H1 (cell line): ENCODE results near the gene PLGRKT. TPM values are rescaled to one million over a fixed set of nuclear protein-coding genes. Genes with fewer than 3 reads are reported as not detected.
"Not testable (repeated sequence)": the region's sequence is repeated elsewhere in the genome, so short reads cannot be mapped to it uniquely, and the experiment has no call there.

ENCODE experiments used
- CTCF ChIA-PET: fragments of 300-600 bp; sonication (Branson Sonifier 250); formaldehyde crosslinking; loops from one replicate; lab custom pipeline; 2021; ENCODE audit not compliant: partially characterized antibody; lab: Charles Lee
- POLR2A ChIA-PET: fragments of 300-600 bp; sonication (Branson Sonifier 250); formaldehyde crosslinking; loops from one replicate; lab custom pipeline; 2021; ENCODE audit warnings: inconsistent platforms; ENCODE audit not compliant: partially characterized antibody; lab: Charles Lee
- DNase-seq, 2 experiments: peaks; one replicate each; pipeline versions ENCODE4 v3.0.0 to v3.0.0-alpha.2; 2010 to 2022; ENCODE audit warnings: low spot score in 2 of 2, low read depth in 1 of 2, mixed read lengths in 1 of 2
- FAIRE-seq: peaks from 2 replicates; lab custom pipeline; 2011; peaks lifted over from hg19 to GRCh38; lab: Jason Lieb, UNC
- H2AFZ ChIP-seq: 2 replicates; pipeline ENCODE4 v1.8.1; 2012; ENCODE audit warnings: low read length, inconsistent platforms
- H2AK5ac ChIP-seq: 2 replicates; pipeline ENCODE4 v1.6.1; 2013; ENCODE audit warnings: low read depth, low read length
- H2BK120ac ChIP-seq: replicated peaks from 2 replicates; pipeline ENCODE3; 2013; ENCODE audit warnings: low read depth, low read length, inconsistent platforms
- H2BK12ac ChIP-seq: 2 replicates; pipeline ENCODE4 v1.6.1; 2013; ENCODE audit warnings: low read depth, low read length
- H2BK15ac ChIP-seq: 2 replicates; pipeline ENCODE4 v1.6.1; 2013; ENCODE audit warnings: low read length
- H2BK20ac ChIP-seq: 2 replicates; pipeline ENCODE4 v1.6.1; 2013; ENCODE audit warnings: low read length
- H2BK5ac ChIP-seq: 2 replicates; pipeline ENCODE4 v1.6.1; 2013; ENCODE audit warnings: low read depth, low read length
- H3K14ac ChIP-seq: 2 replicates; pipeline ENCODE4 v1.6.1; 2013; ENCODE audit warnings: inconsistent platforms; ENCODE audit not compliant: insufficient read length
- H3K18ac ChIP-seq: 2 replicates; pipeline ENCODE4 v1.6.1; 2013; ENCODE audit warnings: low read length; ENCODE audit errors: extremely low read depth
- H3K23ac ChIP-seq: 2 replicates; pipeline ENCODE4 v1.6.1; 2013; ENCODE audit warnings: inconsistent platforms; ENCODE audit not compliant: insufficient read length
- H3K23me2 ChIP-seq: 2 replicates; pipeline ENCODE4 v1.6.1; 2013; ENCODE audit warnings: low read depth, low read length
- H3K27ac ChIP-seq: 2 replicates; pipeline ENCODE4 v1.6.1; 2011; ENCODE audit warnings: low read depth, low read length, inconsistent platforms
- H3K27me3 ChIP-seq, 4 experiments: replicated peaks in 1 of 4; 1 replicate in 1 of 4; 2 replicates in 3 of 4; pipeline versions ENCODE4 v1.6.1 to v1.8.1; 2011 to 2013; ENCODE audit warnings: low read length in 3 of 4, mild to moderate bottlenecking in 3 of 4, inconsistent platforms in 2 of 4, mixed read lengths in 2 of 4, moderate library complexity in 1 of 4; ENCODE audit not compliant: control insufficient read depth in 3 of 4, insufficient read depth in 3 of 4; ENCODE audit errors: extremely low read depth in 1 of 4
- H3K36me3 ChIP-seq, 4 experiments: 2 replicates each; pipeline versions ENCODE4 v1.6.1 to v1.8.1; 2011 to 2013; ENCODE audit warnings: mild to moderate bottlenecking in 4 of 4, low read length in 3 of 4, moderate library complexity in 2 of 4, control low read depth in 1 of 4, inconsistent platforms in 1 of 4; ENCODE audit not compliant: insufficient read depth in 4 of 4, control insufficient read depth in 2 of 4
- H3K4ac ChIP-seq: replicated peaks from 2 replicates; pipeline ENCODE3; 2013; ENCODE audit warnings: low read length, low read depth, mixed read lengths, inconsistent platforms; ENCODE audit not compliant: insufficient read length
- H3K4me1 ChIP-seq, 4 experiments: replicated peaks in 1 of 4; 1 replicate in 1 of 4; 2 replicates in 3 of 4; pipeline versions ENCODE4 v1.6.1 to v1.8.1; 2011 to 2013; ENCODE audit warnings: low read length in 3 of 4, inconsistent platforms in 2 of 4, mixed read lengths in 1 of 4; ENCODE audit not compliant: insufficient read depth in 4 of 4, control insufficient read depth in 3 of 4
- H3K4me2 ChIP-seq, 2 experiments: 2 replicates each; pipeline versions ENCODE4 v1.6.1 to v1.8.1; 2011 to 2013; ENCODE audit warnings: low read depth in 2 of 2, low read length in 2 of 2, control low read depth in 1 of 2, inconsistent platforms in 1 of 2, mild to moderate bottlenecking in 1 of 2; ENCODE audit not compliant: insufficient read depth in 1 of 2
- H3K4me3 ChIP-seq, 4 experiments: fragments of 200-600, 300-600 bp in 1 of 4; sonication (generic), shearing (Covaris generic), sonication (Bioruptor Twin) in 1 of 4; 2 replicates each; pipeline versions ENCODE4 v1.5.1 to v1.8.1; 2011 to 2016; ENCODE audit warnings: low read length in 4 of 4, low read depth in 3 of 4, control low read depth in 2 of 4, inconsistent platforms in 2 of 4, mild to moderate bottlenecking in 2 of 4, mixed read lengths in 1 of 4, moderate library complexity in 1 of 4; ENCODE audit not compliant: insufficient read depth in 2 of 4; ENCODE audit errors: extremely low read depth in 1 of 4
- H3K56ac ChIP-seq: replicated peaks from 2 replicates; pipeline ENCODE3; 2013; ENCODE audit warnings: low read depth, mild to moderate bottlenecking, mixed read lengths, low read length, inconsistent platforms; ENCODE audit not compliant: insufficient read length
- H3K79me1 ChIP-seq: 2 replicates; pipeline ENCODE4 v1.6.1; 2013; ENCODE audit warnings: low read depth, low read length, control low read depth
- H3K79me2 ChIP-seq, 2 experiments: 2 replicates each; pipeline versions ENCODE4 v1.6.1 to v1.8.1; 2012 to 2013; ENCODE audit warnings: low read length in 2 of 2, mild to moderate bottlenecking in 2 of 2, inconsistent platforms in 1 of 2; ENCODE audit not compliant: insufficient read depth in 2 of 2, control insufficient read depth in 1 of 2
- H3K9ac ChIP-seq, 4 experiments: replicated peaks in 1 of 4; 1 replicate in 1 of 4; 2 replicates in 3 of 4; pipeline versions ENCODE4 v1.6.1 to v1.8.1; 2011 to 2013; ENCODE audit warnings: low read depth in 3 of 4, low read length in 3 of 4, control low read depth in 2 of 4, mild to moderate bottlenecking in 2 of 4, moderate library complexity in 2 of 4, inconsistent platforms in 1 of 4; ENCODE audit errors: extremely low read depth in 1 of 4
- H3K9me3 ChIP-seq, 2 experiments: 2 replicates each; pipeline versions ENCODE4 v1.6.1 to v1.8.1; 2012 to 2013; ENCODE audit warnings: mild to moderate bottlenecking in 2 of 2, moderate library complexity in 2 of 2, control low read depth in 1 of 2, inconsistent platforms in 1 of 2, low read depth in 1 of 2, low read length in 1 of 2, mixed read lengths in 1 of 2; ENCODE audit not compliant: insufficient read depth in 2 of 2
- H4K20me1 ChIP-seq, 2 experiments: replicated peaks in 1 of 2; 2 replicates each; pipeline versions ENCODE3 to v1.8.1; 2011 to 2013; ENCODE audit warnings: inconsistent platforms in 2 of 2, low read length in 2 of 2, mild to moderate bottlenecking in 1 of 2; ENCODE audit not compliant: insufficient read depth in 2 of 2, control insufficient read depth in 1 of 2
- H4K5ac ChIP-seq: 2 replicates; pipeline ENCODE4 v1.6.1; 2013; ENCODE audit warnings: low read length, low read depth, mixed read lengths, inconsistent platforms; ENCODE audit not compliant: insufficient read length
- H4K8ac ChIP-seq: 2 replicates; pipeline ENCODE4 v1.8.0; 2013; ENCODE audit warnings: mild to moderate bottlenecking, moderate library complexity, low read length, inconsistent platforms; ENCODE audit not compliant: insufficient read depth; ENCODE audit errors: extremely low read depth
- H4K91ac ChIP-seq: replicated peaks from 2 replicates; pipeline ENCODE3; 2013; ENCODE audit warnings: low read length, mixed read lengths, inconsistent platforms; ENCODE audit not compliant: insufficient read length
- MAFK ChIP-seq: IDR thresholded peaks from 2 replicates; pipeline ENCODE4 v1.6.1; 2012; ENCODE audit warnings: low read depth, mild to moderate bottlenecking, improper control_type of control experiment, low read length
- SP4 ChIP-seq: IDR thresholded peaks from 2 replicates; pipeline ENCODE4 v1.6.1; 2012; ENCODE audit warnings: low read length, inconsistent platforms
- WGBS, 2 experiments: shearing (Covaris generic) in 1 of 2; methylation state at CpG; one replicate each; pipeline versions ENCODE4 v1.1.6 to v1.1.7; 2013 to 2015; ENCODE audit warnings: low lambda C conversion rate in 2 of 2, mixed read lengths in 2 of 2, inconsistent platforms in 1 of 2, low coverage in 1 of 2, missing lambda C conversion rate in 1 of 2; ENCODE audit not compliant: insufficient replicate concordance in 2 of 2, insufficient coverage in 1 of 2, insufficient read length in 1 of 2; ENCODE audit errors: extremely low coverage in 1 of 2, missing lambda C conversion rate in 1 of 2; 5-methylcytosine and 5-hydroxymethylcytosine counted together
- polyA plus RNA-seq, 7 experiments: library from polyadenylated mRNA; depleted of rRNA in 3 of 7; stranded (reverse) in 5 of 7; unstranded in 2 of 7; fragments of >200 nt in 5 of 7; fragments of 200-250 nt in 2 of 7; gene quantifications; 1 replicate in 5 of 7; 2 replicates in 1 of 7; 4 replicates in 1 of 7; pipeline versions ENCODE4 v1.2.1 to v1.2.3, GENCODE V29; 2011 to 2013; ENCODE audit warnings: missing spikeins in 2 of 7, mixed read lengths in 2 of 7
- total RNA-seq: library from RNA; stranded (reverse); fragmentation: NEBNext Ultra II Directional; extraction: Animal tissue kit (Norgen Biotek cat#: 25700); gene quantifications from 2 replicates; pipeline ENCODE4 v1.2.1, GENCODE V29; 2021

Gene PLGRKT
- total and polyA plus RNA-seq, 2 of the 8 experiments (the other 6 are each of a cell fraction or from before 2014, with no cell fraction given) = 5.4 to 15.7 TPM

DNA sequence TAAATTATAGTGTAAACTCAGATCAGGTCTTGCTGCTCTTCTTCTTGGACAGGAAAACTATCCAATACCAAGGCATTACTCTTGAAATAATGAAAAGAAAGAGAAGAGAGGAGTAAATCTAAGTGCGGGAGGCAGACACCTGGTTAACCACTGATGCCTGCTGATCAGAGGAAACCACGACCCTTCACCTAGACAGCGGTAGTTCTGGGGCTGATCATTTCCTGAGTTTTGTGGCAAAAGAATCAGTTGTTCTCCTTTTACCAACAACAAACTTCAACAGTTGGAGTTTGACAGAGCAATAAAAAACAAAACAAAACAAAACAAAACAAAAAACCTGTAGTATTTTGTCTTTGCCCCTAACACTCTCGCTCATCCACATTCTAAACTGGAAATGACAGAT lies 101.0 kb downstream of the PLGRKT start (continued):
- TF ChIP-seq MAFK (no peak), SP4 (no peak)
- TF ChIP-seq, all 59 proteins: peak for 0

DNA sequence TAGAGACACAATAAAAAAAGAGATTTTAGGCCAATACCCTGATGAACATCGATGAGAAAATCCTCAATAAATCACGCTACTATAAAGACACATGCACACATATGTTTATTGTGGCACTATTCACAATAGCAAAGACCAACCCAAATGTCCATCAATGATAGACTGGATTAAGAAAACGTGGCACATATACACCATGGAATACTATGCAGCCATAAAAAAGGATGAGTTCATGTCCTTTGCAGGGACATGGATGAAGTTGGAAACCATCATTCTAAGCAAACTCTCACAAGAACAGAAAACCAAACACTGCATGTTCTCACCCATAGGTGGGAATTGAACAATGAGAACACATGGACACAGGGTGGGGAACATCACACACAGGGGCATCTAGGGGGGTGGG lies 106.4 kb downstream of the PLGRKT start:
- H3K27me3 ChIP-seq, H2BK15ac ChIP-seq, H4K5ac ChIP-seq, H3K23ac ChIP-seq, DNase-seq, H3K27ac ChIP-seq, H3K79me2 ChIP-seq, H3K4me1 ChIP-seq, H3K79me1 ChIP-seq, H4K20me1 ChIP-seq, H4K91ac ChIP-seq, H3K56ac ChIP-seq, H3K18ac ChIP-seq, H2BK20ac ChIP-seq, H3K23me2 ChIP-seq, H3K4ac ChIP-seq, H4K8ac ChIP-seq, H3K4me2 ChIP-seq, H2AFZ ChIP-seq, H3K14ac ChIP-seq, FAIRE-seq, CTCF ChIA-PET, H3K9me3 ChIP-seq, H3K9ac ChIP-seq, H2AK5ac ChIP-seq, H3K4me3 ChIP-seq, H2BK5ac ChIP-seq, H3K36me3 ChIP-seq, H2BK120ac ChIP-seq, POLR2A ChIA-PET, H2BK12ac ChIP-seq: not testable (repeated sequence)
- 93% methylated on average over 3 of the region's 3 CpGs; no CpG with 5 or more reads in 1 of the 2 experiments for WGBS, 2 experiments
